Measurements from ENCODE around the gene ACACA. TPM values are rescaled to one million over a fixed set of nuclear protein-coding genes. Genes with fewer than 3 reads are reported as not detected.
A peak's percentile ranks its signal among the peaks of the same experiment; 100 is the strongest.

ACACA gene
- total and polyA plus RNA-seq, 2 experiments from 2014 or later, result 59.6 to 164 TPM

DNA sequence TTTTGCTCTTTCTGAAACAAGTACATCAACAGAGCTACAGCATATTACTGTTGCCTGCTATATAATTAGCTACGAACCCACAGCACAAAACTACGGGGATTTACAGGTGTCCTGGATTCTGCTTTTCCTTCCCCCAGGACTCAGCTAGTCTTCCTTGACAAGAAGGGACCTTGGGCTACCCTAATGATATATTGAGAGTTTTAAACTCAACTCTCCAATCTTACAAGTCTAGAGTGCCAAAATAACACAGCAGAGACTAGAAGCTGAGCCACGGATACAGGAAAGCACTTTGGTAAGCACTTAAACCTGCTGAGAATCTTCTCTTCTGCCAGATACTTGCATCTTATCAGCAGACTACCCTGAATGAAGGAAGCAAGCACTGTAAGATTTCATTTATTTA, 192.2 kb downstream of the ACACA start:
- H3K79me2 ChIP-seq (replicated peaks; ENCODE audit: insufficient read depth), result peaks cover 3% of the 10 kb centered on the region; the same call in 1 of the 2 replicates
- H3K4me1 Mint-ChIP-seq, result peaks cover 32% of the 10 kb centered on the region
- H3K36me3 ChIP-seq (ENCODE audit: insufficient read depth), result 0 out of 2 replicates have a peak, but pooled peaks cover 6% of the 10 kb centered on the region
- no peaks in the 10 kb centered on the region for H3K9me3 Mint-ChIP-seq
- no peak overlapping the region for H2AFZ ChIP-seq
- no peaks in the 10 kb centered on the region for H3K9me2 ChIP-seq (ENCODE audit: insufficient read depth)
- H3K4me2 ChIP-seq, result no peak overlapping the region
- TF ChIP-seq, protein P1, sequence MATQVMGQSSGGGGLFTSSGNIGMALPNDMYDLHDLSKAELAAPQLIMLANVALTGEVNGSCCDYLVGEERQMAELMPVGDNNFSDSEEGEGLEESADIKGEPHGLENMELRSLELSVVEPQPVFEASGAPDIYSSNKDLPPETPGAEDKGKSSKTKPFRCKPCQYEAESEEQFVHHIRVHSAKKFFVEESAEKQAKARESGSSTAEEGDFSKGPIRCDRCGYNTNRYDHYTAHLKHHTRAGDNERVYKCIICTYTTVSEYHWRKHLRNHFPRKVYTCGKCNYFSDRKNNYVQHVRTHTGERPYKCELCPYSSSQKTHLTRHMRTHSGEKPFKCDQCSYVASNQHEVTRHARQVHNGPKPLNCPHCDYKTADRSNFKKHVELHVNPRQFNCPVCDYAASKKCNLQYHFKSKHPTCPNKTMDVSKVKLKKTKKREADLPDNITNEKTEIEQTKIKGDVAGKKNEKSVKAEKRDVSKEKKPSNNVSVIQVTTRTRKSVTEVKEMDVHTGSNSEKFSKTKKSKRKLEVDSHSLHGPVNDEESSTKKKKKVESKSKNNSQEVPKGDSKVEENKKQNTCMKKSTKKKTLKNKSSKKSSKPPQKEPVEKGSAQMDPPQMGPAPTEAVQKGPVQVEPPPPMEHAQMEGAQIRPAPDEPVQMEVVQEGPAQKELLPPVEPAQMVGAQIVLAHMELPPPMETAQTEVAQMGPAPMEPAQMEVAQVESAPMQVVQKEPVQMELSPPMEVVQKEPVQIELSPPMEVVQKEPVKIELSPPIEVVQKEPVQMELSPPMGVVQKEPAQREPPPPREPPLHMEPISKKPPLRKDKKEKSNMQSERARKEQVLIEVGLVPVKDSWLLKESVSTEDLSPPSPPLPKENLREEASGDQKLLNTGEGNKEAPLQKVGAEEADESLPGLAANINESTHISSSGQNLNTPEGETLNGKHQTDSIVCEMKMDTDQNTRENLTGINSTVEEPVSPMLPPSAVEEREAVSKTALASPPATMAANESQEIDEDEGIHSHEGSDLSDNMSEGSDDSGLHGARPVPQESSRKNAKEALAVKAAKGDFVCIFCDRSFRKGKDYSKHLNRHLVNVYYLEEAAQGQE (IDR thresholded peaks at IDR 0.05; ENCODE audit: unreplicated experiment), result no peak
- TF ChIP-seq NANOG (IDR thresholded peaks at IDR 0.05; ENCODE audit: borderline replicate concordance), result no peak
- no peak for TF ChIP-seq POLR2AphosphoS5 (IDR thresholded peaks at IDR 0.05; ENCODE audit: low read depth)
- no peak for TF ChIP-seq ZNF331 (CRISPR knock-in tag; IDR thresholded peaks at IDR 0.05; ENCODE audit: low read depth)
- no peak for TF ChIP-seq STAT1 (IDR thresholded peaks at IDR 0.05; ENCODE audit: unreplicated experiment)
- no peak for TF ChIP-seq ZNF114 (CRISPR knock-in tag; IDR thresholded peaks at IDR 0.05)
- TF ChIP-seq EZH2 (IDR thresholded peaks at IDR 0.05; ENCODE audit: low read depth, unreplicated experiment), result no peak
- no peak for TF ChIP-seq EZH2phosphoT487 (IDR thresholded peaks at IDR 0.05; ENCODE audit: unreplicated experiment)
- TF ChIP-seq, protein P2, sequence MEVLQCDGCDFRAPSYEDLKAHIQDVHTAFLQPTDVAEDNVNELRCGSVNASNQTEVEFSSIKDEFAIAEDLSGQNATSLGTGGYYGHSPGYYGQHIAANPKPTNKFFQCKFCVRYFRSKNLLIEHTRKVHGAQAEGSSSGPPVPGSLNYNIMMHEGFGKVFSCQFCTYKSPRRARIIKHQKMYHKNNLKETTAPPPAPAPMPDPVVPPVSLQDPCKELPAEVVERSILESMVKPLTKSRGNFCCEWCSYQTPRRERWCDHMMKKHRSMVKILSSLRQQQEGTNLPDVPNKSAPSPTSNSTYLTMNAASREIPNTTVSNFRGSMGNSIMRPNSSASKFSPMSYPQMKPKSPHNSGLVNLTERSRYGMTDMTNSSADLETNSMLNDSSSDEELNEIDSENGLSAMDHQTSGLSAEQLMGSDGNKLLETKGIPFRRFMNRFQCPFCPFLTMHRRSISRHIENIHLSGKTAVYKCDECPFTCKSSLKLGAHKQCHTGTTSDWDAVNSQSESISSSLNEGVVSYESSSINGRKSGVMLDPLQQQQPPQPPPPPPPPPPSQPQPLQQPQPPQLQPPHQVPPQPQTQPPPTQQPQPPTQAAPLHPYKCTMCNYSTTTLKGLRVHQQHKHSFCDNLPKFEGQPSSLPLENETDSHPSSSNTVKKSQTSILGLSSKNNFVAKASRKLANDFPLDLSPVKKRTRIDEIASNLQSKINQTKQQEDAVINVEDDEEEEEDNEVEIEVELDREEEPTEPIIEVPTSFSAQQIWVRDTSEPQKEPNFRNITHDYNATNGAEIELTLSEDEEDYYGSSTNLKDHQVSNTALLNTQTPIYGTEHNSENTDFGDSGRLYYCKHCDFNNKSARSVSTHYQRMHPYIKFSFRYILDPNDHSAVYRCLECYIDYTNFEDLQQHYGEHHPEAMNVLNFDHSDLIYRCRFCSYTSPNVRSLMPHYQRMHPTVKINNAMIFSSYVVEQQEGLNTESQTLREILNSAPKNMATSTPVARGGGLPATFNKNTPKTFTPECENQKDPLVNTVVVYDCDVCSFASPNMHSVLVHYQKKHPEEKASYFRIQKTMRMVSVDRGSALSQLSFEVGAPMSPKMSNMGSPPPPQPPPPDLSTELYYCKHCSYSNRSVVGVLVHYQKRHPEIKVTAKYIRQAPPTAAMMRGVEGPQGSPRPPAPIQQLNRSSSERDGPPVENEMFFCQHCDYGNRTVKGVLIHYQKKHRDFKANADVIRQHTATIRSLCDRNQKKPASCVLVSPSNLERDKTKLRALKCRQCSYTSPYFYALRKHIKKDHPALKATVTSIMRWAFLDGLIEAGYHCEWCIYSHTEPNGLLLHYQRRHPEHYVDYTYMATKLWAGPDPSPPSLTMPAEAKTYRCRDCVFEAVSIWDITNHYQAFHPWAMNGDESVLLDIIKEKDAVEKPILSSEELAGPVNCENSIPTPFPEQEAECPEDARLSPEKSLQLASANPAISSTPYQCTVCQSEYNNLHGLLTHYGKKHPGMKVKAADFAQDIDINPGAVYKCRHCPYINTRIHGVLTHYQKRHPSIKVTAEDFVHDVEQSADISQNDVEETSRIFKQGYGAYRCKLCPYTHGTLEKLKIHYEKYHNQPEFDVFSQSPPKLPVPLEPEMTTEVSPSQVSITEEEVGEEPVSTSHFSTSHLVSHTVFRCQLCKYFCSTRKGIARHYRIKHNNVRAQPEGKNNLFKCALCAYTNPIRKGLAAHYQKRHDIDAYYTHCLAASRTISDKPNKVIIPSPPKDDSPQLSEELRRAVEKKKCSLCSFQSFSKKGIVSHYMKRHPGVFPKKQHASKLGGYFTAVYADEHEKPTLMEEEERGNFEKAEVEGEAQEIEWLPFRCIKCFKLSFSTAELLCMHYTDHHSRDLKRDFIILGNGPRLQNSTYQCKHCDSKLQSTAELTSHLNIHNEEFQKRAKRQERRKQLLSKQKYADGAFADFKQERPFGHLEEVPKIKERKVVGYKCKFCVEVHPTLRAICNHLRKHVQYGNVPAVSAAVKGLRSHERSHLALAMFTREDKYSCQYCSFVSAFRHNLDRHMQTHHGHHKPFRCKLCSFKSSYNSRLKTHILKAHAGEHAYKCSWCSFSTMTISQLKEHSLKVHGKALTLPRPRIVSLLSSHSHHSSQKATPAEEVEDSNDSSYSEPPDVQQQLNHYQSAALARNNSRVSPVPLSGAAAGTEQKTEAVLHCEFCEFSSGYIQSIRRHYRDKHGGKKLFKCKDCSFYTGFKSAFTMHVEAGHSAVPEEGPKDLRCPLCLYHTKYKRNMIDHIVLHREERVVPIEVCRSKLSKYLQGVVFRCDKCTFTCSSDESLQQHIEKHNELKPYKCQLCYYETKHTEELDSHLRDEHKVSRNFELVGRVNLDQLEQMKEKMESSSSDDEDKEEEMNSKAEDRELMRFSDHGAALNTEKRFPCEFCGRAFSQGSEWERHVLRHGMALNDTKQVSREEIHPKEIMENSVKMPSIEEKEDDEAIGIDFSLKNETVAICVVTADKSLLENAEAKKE (CRISPR knock-in tag; IDR thresholded peaks at IDR 0.05), result no peak
- TF ChIP-seq, protein P3, sequence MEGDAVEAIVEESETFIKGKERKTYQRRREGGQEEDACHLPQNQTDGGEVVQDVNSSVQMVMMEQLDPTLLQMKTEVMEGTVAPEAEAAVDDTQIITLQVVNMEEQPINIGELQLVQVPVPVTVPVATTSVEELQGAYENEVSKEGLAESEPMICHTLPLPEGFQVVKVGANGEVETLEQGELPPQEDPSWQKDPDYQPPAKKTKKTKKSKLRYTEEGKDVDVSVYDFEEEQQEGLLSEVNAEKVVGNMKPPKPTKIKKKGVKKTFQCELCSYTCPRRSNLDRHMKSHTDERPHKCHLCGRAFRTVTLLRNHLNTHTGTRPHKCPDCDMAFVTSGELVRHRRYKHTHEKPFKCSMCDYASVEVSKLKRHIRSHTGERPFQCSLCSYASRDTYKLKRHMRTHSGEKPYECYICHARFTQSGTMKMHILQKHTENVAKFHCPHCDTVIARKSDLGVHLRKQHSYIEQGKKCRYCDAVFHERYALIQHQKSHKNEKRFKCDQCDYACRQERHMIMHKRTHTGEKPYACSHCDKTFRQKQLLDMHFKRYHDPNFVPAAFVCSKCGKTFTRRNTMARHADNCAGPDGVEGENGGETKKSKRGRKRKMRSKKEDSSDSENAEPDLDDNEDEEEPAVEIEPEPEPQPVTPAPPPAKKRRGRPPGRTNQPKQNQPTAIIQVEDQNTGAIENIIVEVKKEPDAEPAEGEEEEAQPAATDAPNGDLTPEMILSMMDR (conservative IDR thresholded peaks at IDR 0.05; ENCODE audit: low read depth in 2 of 2), result no peak
- no peak for TF ChIP-seq JUNB (IDR thresholded peaks at IDR 0.05; ENCODE audit: unreplicated experiment)
- H3F3A ChIP-seq (replicated peaks; ENCODE audit: low read depth), result no peaks in the 10 kb centered on the region
- H3K4me3 Mint-ChIP-seq, result no peak overlapping the region
- H4K20me1 ChIP-seq (replicated peaks; ENCODE audit: insufficient read depth), result 0 out of 2 replicates have a peak, but pooled peaks cover 6% of the 10 kb centered on the region
- peaks cover 4% of the 10 kb centered on the region; the same call in 2 of the 3 replicates for H3K36me3 Mint-ChIP-seq (ENCODE audit: low read depth)
- H3K4me3 ChIP-seq, result no peak overlapping the region
- peaks cover 12% of the 10 kb centered on the region; the same call in 1 of the 2 replicates for H3K4me1 ChIP-seq (ENCODE audit: insufficient read depth)
- ATAC-seq (no peak), DNase-seq (ENCODE audit: low spot score) (no peak)
- no peaks in the 10 kb centered on the region for H3K27me3 ChIP-seq (ENCODE audit: insufficient read depth)
- H3K27me3 Mint-ChIP-seq (ENCODE audit: insufficient read depth, low read depth, poor library complexity), result peaks cover 2% of the 10 kb centered on the region
- H3K27ac ChIP-seq (ENCODE audit: low read depth), result peak overlapping the region; percentile 69; the same call in 1 of the 2 replicates
- H3K27ac Mint-ChIP-seq, result peak overlapping the region; percentile 8; the same call in 1 of the 2 replicates

Data from GM23338 (cell line).